K562 (cell line): ENCODE data around the gene HS3ST3B1. TPM values are rescaled to one million over a fixed set of nuclear protein-coding genes. Genes with fewer than 3 reads are reported as not detected.

Experiments
- ATAC-seq: fragments of 200-7000 bp; cut with Tn5 transposase; 3 replicates; pipeline ENCODE4 v1.9.1; 2020; ENCODE audit warnings: moderate library complexity
- BruUV-seq: library from RNA; stranded (reverse); fragments of 400-500 nt; replicated peaks from 2 replicates; lab custom pipeline; 2021; lab: Mats Ljungman, UMichigan
- CTCF ChIA-PET: fragments of 300-600 bp; formaldehyde crosslinking; extraction: SDS; loops from one replicate; lab custom pipeline; 2021; ENCODE audit warnings: low intra/inter-chr PET ratio; lab: Yijun Ruan, JAX
- POLR2A ChIA-PET: fragments of 300-600, 350-650 bp; sonication (Branson Sonifier 250); formaldehyde crosslinking; extraction: SDS; loops from one replicate; lab custom pipeline; 2021; ENCODE audit warnings: antibody characterized with exemption, inconsistent platforms; lab: Yijun Ruan, JAX
- DNase-seq, 4 experiments: peaks; one replicate each; pipeline versions ENCODE4 v3.0.0 to v3.0.0-alpha.2; 2011 to 2018; ENCODE audit warnings: low spot score in 3 of 4, mixed read lengths in 3 of 4; ENCODE audit errors: extremely low read depth in 1 of 4
- FAIRE-seq: peaks from 2 replicates; lab custom pipeline; 2011; peaks lifted over from hg19 to GRCh38; lab: Jason Lieb, UNC
- H2AFZ ChIP-seq: 2 replicates; pipeline ENCODE4 v1.6.0; 2011; ENCODE audit warnings: low read depth, low read length, control low read depth, inconsistent platforms
- H3K27ac ChIP-seq: fragments of 200-600 bp; 3 replicates; pipeline ENCODE4 v1.8.0; 2011; ENCODE audit warnings: low read depth, mild to moderate bottlenecking, control low read depth, inconsistent platforms, low read length, moderate library complexity, mixed read lengths; ENCODE audit errors: extremely low read depth
- H3K27me3 ChIP-seq, 2 experiments: fragments of 300-600 bp in 1 of 2; 2 replicates in 1 of 2; 3 replicates in 1 of 2; pipeline versions ENCODE4 v1.6.0 to v1.8.0; 2011; ENCODE audit warnings: inconsistent platforms in 2 of 2, low read length in 2 of 2, mild to moderate bottlenecking in 1 of 2, mixed read lengths in 1 of 2, moderate library complexity in 1 of 2; ENCODE audit not compliant: control insufficient read depth in 2 of 2, insufficient read depth in 2 of 2
- H3K36me3 ChIP-seq: fragments of 300-600 bp; 3 replicates; pipeline ENCODE4 v1.8.0; 2011; ENCODE audit warnings: mild to moderate bottlenecking, low read length, inconsistent platforms; ENCODE audit not compliant: control insufficient read depth, insufficient read depth
- H3K4me1 ChIP-seq, 2 experiments: fragments of 200-600 bp in 1 of 2; replicated peaks in 1 of 2; 2 replicates in 1 of 2; 3 replicates in 1 of 2; pipeline versions ENCODE4 v1.5.1 to v1.8.0; 2011; ENCODE audit warnings: inconsistent platforms in 2 of 2, low read length in 2 of 2, mild to moderate bottlenecking in 1 of 2, mixed read lengths in 1 of 2, moderate library complexity in 1 of 2; ENCODE audit not compliant: control insufficient read depth in 2 of 2, insufficient read depth in 2 of 2
- H3K4me2 ChIP-seq: 2 replicates; pipeline ENCODE4 v1.6.1; 2011; ENCODE audit warnings: low read length, control low read depth, inconsistent platforms, mixed read lengths; ENCODE audit not compliant: insufficient read depth
- H3K4me3 ChIP-seq: fragments of 200-600 bp; sonication (generic), shearing (Covaris generic); 2 replicates; pipeline ENCODE4 v1.5.1; 2016; ENCODE audit warnings: control low read depth, inconsistent platforms
- H3K79me2 ChIP-seq: fragments of 200-600 bp; 3 replicates; pipeline ENCODE4 v1.8.0; 2011; ENCODE audit warnings: low read length, inconsistent platforms; ENCODE audit not compliant: control insufficient read depth, insufficient read depth
- H3K9ac ChIP-seq, 2 experiments: 2 replicates each; pipeline versions ENCODE4 v1.6.0 to v1.6.1; 2011; ENCODE audit warnings: low read depth in 2 of 2, low read length in 2 of 2, control low read depth in 1 of 2, inconsistent platforms in 1 of 2, mild to moderate bottlenecking in 1 of 2, mixed read lengths in 1 of 2; ENCODE audit not compliant: insufficient read depth in 1 of 2
- H3K9me1 ChIP-seq: one replicate; pipeline ENCODE4 v1.6.0; 2011; ENCODE audit warnings: inconsistent platforms, mild to moderate bottlenecking, low read length, moderate library complexity; ENCODE audit not compliant: control insufficient read depth, insufficient read depth
- H3K9me3 ChIP-seq: replicated peaks from 2 replicates; pipeline ENCODE4 v1.5.1; 2011; ENCODE audit warnings: low read depth, low read length, inconsistent platforms; ENCODE audit not compliant: control insufficient read depth, insufficient read depth
- H4K20me1 ChIP-seq: replicated peaks from 2 replicates; pipeline ENCODE4 v1.6.1; 2011; ENCODE audit warnings: low read length, inconsistent platforms, mixed read lengths; ENCODE audit not compliant: control insufficient read depth, insufficient read depth
- ATF7 ChIP-seq: fragments of 450-650 bp; IDR thresholded peaks from 2 replicates; pipeline ENCODE4 v1.7.1; 2014; ENCODE audit warnings: mild to moderate bottlenecking, moderate library complexity
- ETS2 ChIP-seq: IDR thresholded peaks from 2 replicates; pipeline ENCODE4 v1.6.1; 2016; ENCODE audit warnings: borderline replicate concordance, missing genetic modification characterization, mild to moderate bottlenecking, moderate library complexity, missing compliant biosample characterization; ENCODE audit not compliant: poor library complexity, severe bottlenecking
- ETV5 ChIP-seq: sonication (generic); formaldehyde crosslinking; IDR thresholded peaks from 2 replicates; pipeline ENCODE4 v1.4.0; 2020; ENCODE audit warnings: low read depth, mild to moderate bottlenecking, missing genetic modification reagents
- HOMEZ ChIP-seq: fragments of 250-450 bp; sonication (Bioruptor Pico); IDR thresholded peaks from 2 replicates; pipeline ENCODE4 v1.4.0; 2020; ENCODE audit warnings: mild to moderate bottlenecking, moderate library complexity
- SFPQ ChIP-seq: fragments of 200-400 bp; formaldehyde crosslinking; IDR thresholded peaks from 2 replicates; pipeline ENCODE4 v1.6.1; 2017; ENCODE audit warnings: mild to moderate bottlenecking, low read depth, low read length, moderate library complexity
- SRSF1 ChIP-seq: fragments of 200-400 bp; formaldehyde crosslinking; IDR thresholded peaks from 2 replicates; pipeline ENCODE4 v1.6.1; 2017; ENCODE audit warnings: mild to moderate bottlenecking, low read depth, low read length, moderate library complexity
- TCF3 ChIP-seq: sonication (generic); formaldehyde crosslinking; IDR thresholded peaks from 2 replicates; pipeline ENCODE4 v1.4.0; 2020; ENCODE audit warnings: mild to moderate bottlenecking, missing genetic modification reagents
- YY1 ChIP-seq, 3 experiments: IDR thresholded peaks; 2 replicates each; pipeline ENCODE4 v1.6.1; 2011; ENCODE audit warnings: low read length in 2 of 3, mild to moderate bottlenecking in 2 of 3, moderate library complexity in 2 of 3, borderline replicate concordance in 1 of 3, control low read depth in 1 of 3, low read depth in 1 of 3; ENCODE audit not compliant: insufficient read depth in 3 of 3, insufficient replicate concordance in 2 of 3, control insufficient read depth in 1 of 3, insufficient read length in 1 of 3; ENCODE audit errors: extremely low read depth in 1 of 3
- ZNF696 ChIP-seq: fragments of 250-450 bp; sonication (Bioruptor Pico); conservative IDR thresholded peaks from 2 replicates; pipeline ENCODE4 v1.4.0; 2020; ENCODE audit warnings: mild to moderate bottlenecking, moderate library complexity
- ZNF785 ChIP-seq: fragments of 250-450 bp; sonication (Bioruptor Pico); IDR thresholded peaks from 2 replicates; pipeline ENCODE4 v1.4.0; 2020; ENCODE audit warnings: mild to moderate bottlenecking
- WGBS: fragments of 100-300 bp; shearing (Covaris generic); methylation state at CpG from one replicate; pipeline ENCODE4 v1.1.6; 2016; ENCODE audit warnings: low coverage, mixed read lengths; ENCODE audit not compliant: insufficient coverage; ENCODE audit errors: missing lambda C conversion rate; 5-methylcytosine and 5-hydroxymethylcytosine counted together
- in situ Hi-C: fragments of 300-500 bp; cut with MboI; formaldehyde crosslinking; loops from 4 replicates; pipeline ENCODE4 v1.15.0; 2018; ENCODE audit warnings: inconsistent platforms, mixed read lengths
- intact Hi-C: fragments of 100-400 bp; cut with micrococcal nuclease; formaldehyde crosslinking; loops from 2 replicates; pipeline ENCODE4 v1.14.2; 2022
- polyA plus RNA-seq, 8 experiments: library from polyadenylated mRNA; depleted of rRNA in 4 of 8; stranded (reverse) in 5 of 8; unstranded in 3 of 8; fragments of >200 nt; fragmentation: Nextera tagmentation in 2 of 8; fragmentation: Illumina TruSeq in 1 of 8; extraction: Ambion mirVana in 2 of 8; extraction: Trizol in 1 of 8; gene quantifications; 2 replicates each; pipeline versions ENCODE4 v1.2.1 to v1.2.3, GENCODE V29; 2011 to 2014; ENCODE audit warnings: inconsistent platforms in 1 of 8, missing spikeins in 1 of 8
- total RNA-seq, 7 experiments: library from RNA; depleted of rRNA in 6 of 7; stranded (reverse); fragments of >200 nt in 6 of 7; fragmentation: Illumina TruSeq in 2 of 7; extraction: Trizol in 2 of 7; gene quantifications; 2 replicates each; pipeline versions ENCODE4 v1.2.1 to v1.2.3, GENCODE V29; 2011 to 2021; ENCODE audit warnings: low replicate concordance in 1 of 7
- TF ChIP-seq, protein P1 (sequence below): fragments of 450-650 bp; formaldehyde crosslinking; IDR thresholded peaks from 2 replicates; pipeline ENCODE4 v1.4.0; 2020; ENCODE audit warnings: mild to moderate bottlenecking, mixed read lengths
- TF ChIP-seq, protein P2 (sequence below): sonication (generic); formaldehyde crosslinking; IDR thresholded peaks from 2 replicates; pipeline ENCODE4 v1.8.0; 2023; ENCODE audit warnings: mild to moderate bottlenecking, missing genetic modification reagents

HS3ST3B1 gene
- total and polyA plus RNA-seq, 9 of the 15 experiments (the other 6 are each of a cell fraction or from before 2014, with no cell fraction given) = 1.9 to 12.9 (median 3.7) TPM

- H3K9me3 ChIP-seq = no peaks in the 10 kb centered on the region
- BruUV-seq = no TSS peak
- 0 out of 2 replicates have a peak, but pooled peaks cover 6% of the 10 kb centered on the region for H4K20me1 ChIP-seq
- ATAC-seq (no peak), FAIRE-seq (no peak), DNase-seq (no peak)
- no peak overlapping the region; a peak in 1 of 4 replicates for H3K9ac ChIP-seq
- peak overlapping the region; percentile 87 for H2AFZ ChIP-seq
- no peaks in the 10 kb centered on the region for H3K9me1 ChIP-seq
- WGBS = 78% methylated on average over 7 of the region's 8 CpGs
- intact Hi-C loops = loop anchor here (10.0 kb wide), 2 partner anchors 516 to 626 kb away; no protein-coding TSS in a partner anchor
- H3K36me3 ChIP-seq = no peaks in the 10 kb centered on the region
- ChIA-PET POLR2A (interaction anchor here (1.0 kb wide), 1 partner anchor 13 kb away, joined by 3 read pairs; no protein-coding TSS in a partner anchor), CTCF (no interaction called here)
- H3K27me3 ChIP-seq = peaks cover 0 to 6% of the 10 kb centered on the region in 2 experiments; a peak in 3 of 5 replicates
- peaks cover 8 to 42% of the 10 kb centered on the region in 2 experiments; a peak in 4 of 5 replicates for H3K4me1 ChIP-seq
- peaks cover 29% of the 10 kb centered on the region for H3K79me2 ChIP-seq
- in situ Hi-C loops = no loop called here
- peak overlapping the region; percentile 95; the same call in 1 of the 2 replicates for H3K4me2 ChIP-seq
- no peak overlapping the region for H3K27ac ChIP-seq
- no peak overlapping the region for H3K4me3 ChIP-seq
- TF ChIP-seq, protein P1, sequence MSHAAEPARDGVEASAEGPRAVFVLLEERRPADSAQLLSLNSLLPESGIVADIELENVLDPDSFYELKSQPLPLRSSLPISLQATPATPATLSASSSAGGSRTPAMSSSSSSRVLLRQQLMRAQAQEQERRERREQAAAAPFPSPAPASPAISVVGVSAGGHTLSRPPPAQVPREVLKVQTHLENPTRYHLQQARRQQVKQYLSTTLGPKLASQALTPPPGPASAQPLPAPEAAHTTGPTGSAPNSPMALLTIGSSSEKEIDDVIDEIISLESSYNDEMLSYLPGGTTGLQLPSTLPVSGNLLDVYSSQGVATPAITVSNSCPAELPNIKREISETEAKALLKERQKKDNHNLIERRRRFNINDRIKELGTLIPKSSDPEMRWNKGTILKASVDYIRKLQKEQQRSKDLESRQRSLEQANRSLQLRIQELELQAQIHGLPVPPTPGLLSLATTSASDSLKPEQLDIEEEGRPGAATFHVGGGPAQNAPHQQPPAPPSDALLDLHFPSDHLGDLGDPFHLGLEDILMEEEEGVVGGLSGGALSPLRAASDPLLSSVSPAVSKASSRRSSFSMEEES = no peak
- no peak for TF ChIP-seq SRSF1
- TF ChIP-seq ETV5 = no peak
- TF ChIP-seq HOMEZ (CRISPR knock-in tag) = no peak
- no peak for TF ChIP-seq ZNF696 (CRISPR knock-in tag)
- no peak for TF ChIP-seq TCF3 (CRISPR knock-in tag)
- TF ChIP-seq YY1 (IDR thresholded peaks at IDR 0.05; ENCODE audit: borderline replicate concordance in 1 of 3, control insufficient read depth in 1 of 3, extremely low read depth in 1 of 3, insufficient read depth in 3 of 3, insufficient read length in 1 of 3, insufficient replicate concordance in 2 of 3, low read depth in 1 of 3, low read length in 2 of 3) = no peak
- TF ChIP-seq, protein P2, sequence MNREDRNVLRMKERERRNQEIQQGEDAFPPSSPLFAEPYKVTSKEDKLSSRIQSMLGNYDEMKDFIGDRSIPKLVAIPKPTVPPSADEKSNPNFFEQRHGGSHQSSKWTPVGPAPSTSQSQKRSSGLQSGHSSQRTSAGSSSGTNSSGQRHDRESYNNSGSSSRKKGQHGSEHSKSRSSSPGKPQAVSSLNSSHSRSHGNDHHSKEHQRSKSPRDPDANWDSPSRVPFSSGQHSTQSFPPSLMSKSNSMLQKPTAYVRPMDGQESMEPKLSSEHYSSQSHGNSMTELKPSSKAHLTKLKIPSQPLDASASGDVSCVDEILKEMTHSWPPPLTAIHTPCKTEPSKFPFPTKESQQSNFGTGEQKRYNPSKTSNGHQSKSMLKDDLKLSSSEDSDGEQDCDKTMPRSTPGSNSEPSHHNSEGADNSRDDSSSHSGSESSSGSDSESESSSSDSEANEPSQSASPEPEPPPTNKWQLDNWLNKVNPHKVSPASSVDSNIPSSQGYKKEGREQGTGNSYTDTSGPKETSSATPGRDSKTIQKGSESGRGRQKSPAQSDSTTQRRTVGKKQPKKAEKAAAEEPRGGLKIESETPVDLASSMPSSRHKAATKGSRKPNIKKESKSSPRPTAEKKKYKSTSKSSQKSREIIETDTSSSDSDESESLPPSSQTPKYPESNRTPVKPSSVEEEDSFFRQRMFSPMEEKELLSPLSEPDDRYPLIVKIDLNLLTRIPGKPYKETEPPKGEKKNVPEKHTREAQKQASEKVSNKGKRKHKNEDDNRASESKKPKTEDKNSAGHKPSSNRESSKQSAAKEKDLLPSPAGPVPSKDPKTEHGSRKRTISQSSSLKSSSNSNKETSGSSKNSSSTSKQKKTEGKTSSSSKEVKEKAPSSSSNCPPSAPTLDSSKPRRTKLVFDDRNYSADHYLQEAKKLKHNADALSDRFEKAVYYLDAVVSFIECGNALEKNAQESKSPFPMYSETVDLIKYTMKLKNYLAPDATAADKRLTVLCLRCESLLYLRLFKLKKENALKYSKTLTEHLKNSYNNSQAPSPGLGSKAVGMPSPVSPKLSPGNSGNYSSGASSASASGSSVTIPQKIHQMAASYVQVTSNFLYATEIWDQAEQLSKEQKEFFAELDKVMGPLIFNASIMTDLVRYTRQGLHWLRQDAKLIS (CRISPR knock-in tag) = no peak
- no peak for TF ChIP-seq ETS2
- TF ChIP-seq ZNF785 (CRISPR knock-in tag) = no peak
- no peak for TF ChIP-seq SFPQ
- no peak for TF ChIP-seq ATF7
Observed at GRCh38 chr17:14298947-14299279, 2.0 kb upstream of the HS3ST3B1 start.
